ENCODE results near the gene CLIC4. TPM values are rescaled to one million over a fixed set of nuclear protein-coding genes. Genes with fewer than 3 reads are reported as not detected.

The CLIC4 gene
- total RNA-seq, 3 donors from 2014 or later, result 33.0 to 176 (median 52.4) TPM

DNA sequence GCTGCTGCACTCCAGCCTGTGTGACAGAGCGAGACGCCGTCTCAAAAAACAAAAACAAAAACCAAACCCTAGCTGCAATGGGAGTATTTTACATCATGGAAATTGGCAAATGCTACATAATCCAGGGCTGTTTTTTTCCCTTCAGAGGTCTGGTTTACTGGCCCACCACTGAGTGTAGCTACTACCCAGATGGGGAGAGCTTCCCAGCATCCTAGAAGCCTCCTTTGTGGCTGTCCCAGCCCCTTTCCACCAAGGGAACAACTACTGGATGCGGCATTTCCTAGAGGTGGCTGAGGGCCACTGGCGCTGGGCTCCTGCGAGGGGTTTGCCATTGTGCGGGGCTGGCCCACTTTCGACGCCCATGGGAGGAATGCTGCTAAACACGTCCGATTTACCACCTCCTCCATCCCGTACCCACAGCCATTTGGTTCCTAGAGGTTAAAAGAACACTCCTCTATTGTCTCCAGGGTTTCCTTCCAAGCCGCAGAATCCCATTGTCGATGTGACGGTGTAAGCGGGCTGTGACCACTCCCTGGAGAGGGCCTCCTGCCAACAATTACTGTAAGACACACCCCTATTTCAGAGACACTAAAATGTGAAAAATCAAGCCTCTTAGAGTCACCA lies 129.5 kb downstream of the CLIC4 start:
- H3K36me3 ChIP-seq (ENCODE audit: low read depth), result no peaks in the 10 kb centered on the region
- no peak overlapping the region for H3K4me3 ChIP-seq
- DNase-seq (no peak), ATAC-seq (peak; percentile 38)
- H3K4me1 ChIP-seq (ENCODE audit: low read depth), result peaks cover 5% of the 10 kb centered on the region
- TF ChIP-seq, protein P1, sequence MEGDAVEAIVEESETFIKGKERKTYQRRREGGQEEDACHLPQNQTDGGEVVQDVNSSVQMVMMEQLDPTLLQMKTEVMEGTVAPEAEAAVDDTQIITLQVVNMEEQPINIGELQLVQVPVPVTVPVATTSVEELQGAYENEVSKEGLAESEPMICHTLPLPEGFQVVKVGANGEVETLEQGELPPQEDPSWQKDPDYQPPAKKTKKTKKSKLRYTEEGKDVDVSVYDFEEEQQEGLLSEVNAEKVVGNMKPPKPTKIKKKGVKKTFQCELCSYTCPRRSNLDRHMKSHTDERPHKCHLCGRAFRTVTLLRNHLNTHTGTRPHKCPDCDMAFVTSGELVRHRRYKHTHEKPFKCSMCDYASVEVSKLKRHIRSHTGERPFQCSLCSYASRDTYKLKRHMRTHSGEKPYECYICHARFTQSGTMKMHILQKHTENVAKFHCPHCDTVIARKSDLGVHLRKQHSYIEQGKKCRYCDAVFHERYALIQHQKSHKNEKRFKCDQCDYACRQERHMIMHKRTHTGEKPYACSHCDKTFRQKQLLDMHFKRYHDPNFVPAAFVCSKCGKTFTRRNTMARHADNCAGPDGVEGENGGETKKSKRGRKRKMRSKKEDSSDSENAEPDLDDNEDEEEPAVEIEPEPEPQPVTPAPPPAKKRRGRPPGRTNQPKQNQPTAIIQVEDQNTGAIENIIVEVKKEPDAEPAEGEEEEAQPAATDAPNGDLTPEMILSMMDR (IDR thresholded peaks at IDR 0.05), result no peak
- intact Hi-C loops (cut with DNase I, micrococcal nuclease), result no loop called here
- H3K9me3 ChIP-seq, result no peaks in the 10 kb centered on the region

DNA sequence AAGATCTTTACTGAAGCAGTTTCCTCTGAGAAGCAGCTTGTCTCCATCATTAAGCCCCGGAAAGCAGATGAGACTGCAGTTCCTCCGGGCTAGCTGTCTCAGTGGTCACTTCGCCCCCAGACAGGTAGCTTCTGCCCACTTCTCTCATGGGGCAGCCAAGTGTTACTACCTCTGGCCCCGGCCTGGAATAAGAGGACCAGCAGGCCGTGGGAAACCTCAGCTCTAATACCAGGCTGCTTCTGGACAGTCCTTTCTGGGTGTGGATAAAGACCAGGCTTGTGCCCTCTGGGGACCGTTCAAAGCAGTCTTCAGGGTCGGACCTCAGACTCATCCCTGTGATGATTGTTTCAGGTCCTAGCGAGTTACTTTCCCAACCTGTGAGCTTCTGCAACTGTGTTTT lies 130.0 kb downstream of the CLIC4 start:
- TF ChIP-seq, protein P1 (IDR thresholded peaks at IDR 0.05), result no peak
- DNase-seq (no peak), ATAC-seq (no peak)
- intact Hi-C loops (cut with DNase I, micrococcal nuclease), result no loop called here
- no peaks in the 10 kb centered on the region for H3K36me3 ChIP-seq (ENCODE audit: low read depth)
- no peaks in the 10 kb centered on the region for H3K9me3 ChIP-seq
- no peak overlapping the region for H3K4me3 ChIP-seq
- peaks cover 3% of the 10 kb centered on the region for H3K4me1 ChIP-seq (ENCODE audit: low read depth)

DNA sequence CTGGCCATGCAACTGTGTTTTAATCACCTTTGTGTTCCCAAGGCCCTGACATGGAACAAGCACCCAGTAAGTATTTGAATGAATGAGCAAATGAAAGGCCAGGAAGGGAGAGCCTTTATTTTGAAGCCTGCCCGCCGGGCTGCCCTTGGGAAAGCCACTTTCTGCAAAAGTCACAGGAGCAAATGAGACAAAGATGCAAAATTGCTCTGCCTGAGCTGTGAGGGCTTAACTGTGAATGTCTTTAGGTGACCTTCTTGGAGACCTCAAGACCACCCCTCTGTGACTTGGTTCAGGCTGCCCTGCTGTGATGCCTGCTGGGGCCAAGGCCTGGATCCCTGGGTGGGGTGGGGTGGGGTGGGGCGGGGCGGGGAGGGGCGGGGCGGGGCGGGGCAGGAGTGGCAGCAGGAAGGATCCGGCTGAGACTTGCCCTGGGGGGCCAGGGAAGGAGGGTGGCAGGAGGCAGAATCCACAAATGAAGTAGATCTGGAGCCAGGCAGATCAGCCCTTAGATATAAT lies 130.8 kb downstream of the CLIC4 start:
- Histone ChIP-seq H3K36me3 (ENCODE audit: low read depth) (no peaks in the 10 kb centered on the region), H3K4me1 (ENCODE audit: low read depth) (peaks cover 3% of the 10 kb centered on the region), H3K4me3 (no peak overlapping the region), H3K9me3 (no peaks in the 10 kb centered on the region)
- intact Hi-C loops (cut with DNase I, micrococcal nuclease), result no loop called here
- TF ChIP-seq, protein P1 (IDR thresholded peaks at IDR 0.05), result no peak
- ATAC-seq (peak; percentile 41), DNase-seq (peak in 1 of 3 donors; percentile 32)

DNA sequence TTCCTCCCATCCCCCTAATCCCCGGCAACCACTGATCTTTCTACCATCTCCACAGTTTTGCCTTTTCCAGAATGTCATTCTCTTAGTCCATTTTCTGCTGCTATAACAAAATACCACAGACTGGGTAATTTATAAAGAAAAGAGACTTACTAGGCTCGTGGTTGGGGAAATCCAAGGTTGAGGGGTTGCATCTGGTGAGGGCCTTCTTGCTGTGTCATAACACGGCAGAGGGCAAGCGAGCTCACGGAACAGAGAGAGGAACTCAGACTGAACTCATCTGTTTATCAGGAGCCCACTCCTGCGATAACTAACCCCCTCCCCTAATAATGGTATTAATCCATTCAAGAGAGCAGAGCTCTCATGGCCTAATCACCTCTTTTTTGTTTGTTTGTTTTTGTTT lies 132.8 kb downstream of the CLIC4 start:
- Histone ChIP-seq H3K4me1 (ENCODE audit: low read depth) (peaks cover 3% of the 10 kb centered on the region), H3K36me3 (ENCODE audit: low read depth) (no peaks in the 10 kb centered on the region), H3K9me3 (no peaks in the 10 kb centered on the region), H3K4me3 (no peak overlapping the region)
- TF ChIP-seq, protein P1 (IDR thresholded peaks at IDR 0.05), result no peak
- ATAC-seq, result no peak
- intact Hi-C loops (cut with DNase I, micrococcal nuclease), result no loop called here
- no peak for DNase-seq

DNA sequence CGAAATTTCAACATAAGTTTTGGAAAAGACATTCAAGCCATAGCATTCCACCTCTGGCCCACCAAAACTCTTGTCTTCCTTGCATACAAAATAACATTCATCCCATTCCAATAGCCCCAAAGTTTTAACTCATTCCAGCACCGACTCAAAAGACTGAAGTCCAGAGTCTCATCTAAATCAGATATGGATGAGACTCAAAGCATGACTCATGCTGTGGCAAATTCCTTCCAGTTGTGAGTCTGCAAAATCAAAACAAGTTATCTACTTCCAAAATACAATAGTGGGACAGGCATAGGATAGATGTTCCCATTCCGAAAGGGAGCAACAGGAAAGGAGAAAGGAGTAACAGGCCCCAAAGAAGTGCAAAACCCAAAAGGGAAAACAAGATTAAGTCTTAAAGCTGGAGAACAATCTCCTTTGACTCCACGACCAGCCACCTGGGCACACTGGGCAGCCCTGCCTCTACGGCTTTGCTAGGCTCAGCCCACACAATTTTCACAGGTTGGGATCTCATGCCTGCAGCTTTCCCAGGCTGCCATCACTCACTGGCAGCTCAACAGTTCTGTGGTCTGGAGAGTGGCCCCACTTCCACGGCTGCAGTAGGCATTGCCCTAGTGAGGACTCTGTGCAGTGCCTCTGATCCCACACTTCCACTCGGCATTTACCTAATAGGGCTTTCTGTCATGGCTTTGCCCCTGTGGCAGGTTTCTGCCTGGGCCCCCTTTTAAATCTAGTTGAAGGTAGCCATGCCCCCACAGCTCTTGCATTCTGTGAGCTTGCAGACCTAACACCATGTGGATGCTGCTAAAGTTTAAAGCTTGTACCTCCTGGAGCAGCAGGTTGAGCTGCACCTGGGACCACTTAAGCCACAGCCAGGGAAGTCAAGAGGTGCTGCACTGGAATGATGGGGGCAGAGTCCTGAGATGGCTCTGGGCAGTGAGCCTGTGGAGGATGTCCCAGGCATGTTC lies 133.8 kb downstream of the CLIC4 start:
- Histone ChIP-seq H3K4me1 (ENCODE audit: low read depth) (peaks cover 3% of the 10 kb centered on the region), H3K9me3 (no peaks in the 10 kb centered on the region), H3K4me3 (no peak overlapping the region), H3K36me3 (ENCODE audit: low read depth) (no peaks in the 10 kb centered on the region)
- intact Hi-C loops (cut with DNase I, micrococcal nuclease), result no loop called here
- peak in 2 of 3 donors; percentile 2 to 10 for DNase-seq
- TF ChIP-seq, protein P1 (IDR thresholded peaks at IDR 0.05), result no peak
- ATAC-seq, result peak; percentile 17
